Body of pancreas (tissue), 4 donors: Measurements from ENCODE around the gene LRRC32. TPM values are rescaled to one million over a fixed set of nuclear protein-coding genes. Genes with fewer than 3 reads are reported as not detected.
"Not testable (repeated sequence)": the region's sequence is repeated elsewhere in the genome, so short reads cannot be mapped to it uniquely, and the experiment has no call there.

Source experiments
- ATAC-seq: fragments of 150-250 bp; one replicate; pipeline ENCODE4 v1.9.1; 2016
- DNase-seq, 4 donors: peaks; one replicate each; pipeline ENCODE4 v3.0.0-alpha.2; 2019
- H3K27ac ChIP-seq, 4 donors: fragments of 200-600 bp; sonication (generic); 1 replicate in 3 of 4; 2 replicates in 1 of 4; pipeline versions ENCODE4 v1.5.1 to v1.6.1; 2016 to 2019; ENCODE audit warnings: mild to moderate bottlenecking in 1 of 4, mixed read lengths in 1 of 4, moderate library complexity in 1 of 4
- H3K27me3 ChIP-seq, 2 donors: fragments of 200-600 bp; sonication (generic); one replicate each; pipeline ENCODE4 v1.6.0; 2016; ENCODE audit warnings: mild to moderate bottlenecking in 1 of 2
- H3K36me3 ChIP-seq, 2 donors: fragments of 200-600 bp; sonication (generic); replicated peaks in 1 of 2; 2 replicates each; pipeline ENCODE4 v1.5.1; 2016; ENCODE audit warnings: low read depth in 2 of 2; ENCODE audit not compliant: insufficient read depth in 1 of 2
- H3K4me1 ChIP-seq: fragments of 200-600 bp; sonication (generic); one replicate; pipeline ENCODE4 v1.6.0; 2016
- H3K4me3 ChIP-seq, 2 donors: fragments of 200-600 bp; sonication (generic); 1 replicate in 1 of 2; 2 replicates in 1 of 2; pipeline ENCODE4 v1.5.1; 2016 to 2019
- H3K9me3 ChIP-seq, 3 donors: fragments of 200-600 bp; sonication (generic); 1 replicate in 2 of 3; 2 replicates in 1 of 3; pipeline ENCODE4 v1.5.1; 2016
- CTCF ChIP-seq, 7 experiments: fragments of 450-650 bp in 4 of 7; fragments of 200-600 bp in 3 of 7; sonication (generic) in 3 of 7; IDR thresholded peaks; one replicate each; pipeline ENCODE4 v1.5.1; 2016 to 2019; ENCODE audit warnings: antibody characterized with exemption in 7 of 7
- POLR2A ChIP-seq, 3 donors: fragments of 450-650 bp; IDR thresholded peaks; one replicate each; pipeline ENCODE4 v1.6.1; 2016; ENCODE audit warnings: antibody characterized with exemption in 3 of 3, mild to moderate bottlenecking in 2 of 3
- WGBS, 2 donors: methylation state at CpG; one replicate each; pipeline ENCODE4 v1.1.5; 2017; 5-methylcytosine and 5-hydroxymethylcytosine counted together
- intact Hi-C: fragments of 100-400 bp; cut with DNase I; formaldehyde crosslinking; loops from one replicate; pipeline ENCODE4 v1.15.1; 2023
- total RNA-seq, 2 donors: library from RNA; depleted of rRNA; stranded (reverse); fragments of >200 nt; gene quantifications; one replicate each; pipeline ENCODE4 v1.1.0, GENCODE V29; 2016

Gene LRRC32
- total RNA-seq, 2 donors from 2014 or later: 9.1 to 17.8 TPM

GRCh38 chr11:76646882-76647534 lies 23.5 kb downstream of the LRRC32 start:
- 45 to 59% methylated on average over 4 of the region's 4 CpGs for WGBS, 2 donors

GRCh38 chr11:76644591-76644990 lies 26.0 kb downstream of the LRRC32 start:
- 34 to 46% methylated on average over 5 of the region's 5 CpGs for WGBS, 2 donors
- DNase-seq: no peak
- Histone ChIP-seq H3K36me3 (no peaks in the 10 kb centered on the region), H3K4me1 (no peaks in the 10 kb centered on the region), H3K27me3 (no peaks in the 10 kb centered on the region), H3K4me3 (no peak overlapping the region), H3K27ac (no peak overlapping the region), H3K9me3 (no peaks in the 10 kb centered on the region)
- no peak for TF ChIP-seq CTCF (IDR thresholded peaks at IDR 0.05)
- TF ChIP-seq POLR2A (IDR thresholded peaks at IDR 0.05): no peak
- intact Hi-C loops: no loop called here
- no peak for ATAC-seq

More at GRCh38 chr11:76646882-76647534, 23.5 kb downstream of the LRRC32 start:
- Histone ChIP-seq H3K9me3 (no peaks in the 10 kb centered on the region), H3K36me3 (no peaks in the 10 kb centered on the region), H3K27me3 (no peaks in the 10 kb centered on the region), H3K27ac (no peak overlapping the region), H3K4me3 (no peak overlapping the region), H3K4me1 (no peaks in the 10 kb centered on the region)
- intact Hi-C loops: no loop called here
- TF ChIP-seq CTCF (IDR thresholded peaks at IDR 0.05) (no peak), POLR2A (IDR thresholded peaks at IDR 0.05) (no peak)
- DNase-seq (no peak), ATAC-seq (no peak)

GRCh38 chr11:76643711-76644110 lies 26.8 kb downstream of the LRRC32 start:
- H3K4me1 ChIP-seq, H3K9me3 ChIP-seq: not testable (repeated sequence)
- 87 to 92% methylated on average over 3 of the region's 3 CpGs for WGBS, 2 donors

GRCh38 chr11:76642341-76642740 lies 28.2 kb downstream of the LRRC32 start:
- 62 to 72% methylated on average over 8 of the region's 8 CpGs for WGBS, 2 donors
- Histone ChIP-seq H3K27me3 (no peaks in the 10 kb centered on the region), H3K36me3 (no peaks in the 10 kb centered on the region), H3K4me3 (no peak overlapping the region), H3K9me3 (no peaks in the 10 kb centered on the region), H3K27ac (no peak overlapping the region), H3K4me1 (no peaks in the 10 kb centered on the region)
- DNase-seq: no peak
- TF ChIP-seq CTCF (IDR thresholded peaks at IDR 0.05) (no peak), POLR2A (IDR thresholded peaks at IDR 0.05) (no peak)
- intact Hi-C loops: no loop called here
- ATAC-seq: no peak

More at GRCh38 chr11:76643711-76644110, 26.8 kb downstream of the LRRC32 start:
- DNase-seq, H3K36me3 ChIP-seq, H3K27me3 ChIP-seq, H3K4me3 ChIP-seq, H3K27ac ChIP-seq, intact Hi-C loops, ATAC-seq: not testable (repeated sequence)

GRCh38 chr11:76641905-76642304 lies 28.6 kb downstream of the LRRC32 start:
- Histone ChIP-seq H3K36me3 (no peaks in the 10 kb centered on the region), H3K9me3 (no peaks in the 10 kb centered on the region), H3K4me1 (no peaks in the 10 kb centered on the region), H3K27ac (no peak overlapping the region), H3K27me3 (no peaks in the 10 kb centered on the region), H3K4me3 (no peak overlapping the region)
- no peak for DNase-seq
- WGBS, 2 donors: 85% methylated on average over 4 of the region's 4 CpGs
- intact Hi-C loops: no loop called here
- no peak for ATAC-seq
- TF ChIP-seq CTCF (IDR thresholded peaks at IDR 0.05) (no peak), POLR2A (IDR thresholded peaks at IDR 0.05) (no peak)
